22Rv1 (cell line): ENCODE results near the gene LMF2.

ENCODE experiments used
- H3K27ac ChIP-seq: fragments of 450-650 bp; 2 replicates; pipeline ENCODE4 v1.5.1; 2017
- CTCF ChIP-seq: fragments of 450-650 bp; IDR thresholded peaks from 2 replicates; pipeline ENCODE4 v1.5.1; 2017; ENCODE audit warnings: mild to moderate bottlenecking
- ZFX ChIP-seq: fragments of 450-650 bp; IDR thresholded peaks from 2 replicates; pipeline ENCODE4 v1.6.1; 2017; ENCODE audit warnings: antibody characterized with exemption, borderline replicate concordance

Gene LMF2

GRCh38 chr22:50481440-50482106, 25.9 kb downstream of the LMF2 start, which contains the start of gene ADM2:
Gene ADM2, plus strand, starts transcription at chr22:50481543. Its CDS starts 305 bp downstream, at chr22:50481848.
- no peak for TF ChIP-seq CTCF
- no peak for TF ChIP-seq ZFX

GRCh38 chr22:50481045-50481439, 26.5 kb downstream of the LMF2 start:
- H3K27ac ChIP-seq: peak overlapping the region; percentile 95
- TF ChIP-seq CTCF (no peak), ZFX (no peak)

More at GRCh38 chr22:50481440-50482106, 25.9 kb downstream of the LMF2 start, which contains the start of gene ADM2:
- H3K27ac ChIP-seq: peak within 1 kb of the TSS; percentile 95

GRCh38 chr22:50479721-50480120, 27.8 kb downstream of the LMF2 start:
- TF ChIP-seq ZFX (no peak), CTCF (no peak)
- no peak overlapping the region for H3K27ac ChIP-seq

GRCh38 chr22:50477923-50478322, 29.6 kb downstream of the LMF2 start:
- TF ChIP-seq CTCF: no peak
- TF ChIP-seq ZFX: no peak
- H3K27ac ChIP-seq: no peak overlapping the region

- TF ChIP-seq CTCF: no peak
- peak overlapping the region; percentile 69 for H3K27ac ChIP-seq
Observed at GRCh38 chr22:50476868-50477267, 30.6 kb downstream of the LMF2 start.

- peak overlapping the region; percentile 69 for H3K27ac ChIP-seq
- TF ChIP-seq CTCF (no peak), ZFX (no peak)
Observed at GRCh38 chr22:50475652-50476002, 31.9 kb downstream of the LMF2 start.

- peak within 1 kb of the TSS; percentile 69 for H3K27ac ChIP-seq
- TF ChIP-seq CTCF (no peak), ZFX (no peak)
Observed at GRCh38 chr22:50474710-50475651, 32.5 kb downstream of the LMF2 start, which contains the start of gene SBF1. Gene SBF1, minus strand, starts transcription at chr22:50475035. Its CDS starts 195 bp downstream, at chr22:50474840.
